Forelimb muscle (tissue), 1 donor: ENCODE measurements around the gene ARHGAP23. TPM values are rescaled to one million over a fixed set of nuclear protein-coding genes. Genes with fewer than 3 reads are reported as not detected.

ENCODE experiments used
- DNase-seq: peaks from one replicate; pipeline ENCODE4 v3.0.0-alpha.2; 2013; ENCODE audit warnings: low read depth
- polyA plus RNA-seq: library from polyadenylated mRNA; unstranded; fragments of 120-200 nt; gene quantifications from one replicate; pipeline ENCODE4 v1.2.1, GENCODE V29; 2013; ENCODE audit not compliant: insufficient read length

Gene ARHGAP23
- polyA plus RNA-seq, 1 donor, result 25.1 TPM

DNA sequence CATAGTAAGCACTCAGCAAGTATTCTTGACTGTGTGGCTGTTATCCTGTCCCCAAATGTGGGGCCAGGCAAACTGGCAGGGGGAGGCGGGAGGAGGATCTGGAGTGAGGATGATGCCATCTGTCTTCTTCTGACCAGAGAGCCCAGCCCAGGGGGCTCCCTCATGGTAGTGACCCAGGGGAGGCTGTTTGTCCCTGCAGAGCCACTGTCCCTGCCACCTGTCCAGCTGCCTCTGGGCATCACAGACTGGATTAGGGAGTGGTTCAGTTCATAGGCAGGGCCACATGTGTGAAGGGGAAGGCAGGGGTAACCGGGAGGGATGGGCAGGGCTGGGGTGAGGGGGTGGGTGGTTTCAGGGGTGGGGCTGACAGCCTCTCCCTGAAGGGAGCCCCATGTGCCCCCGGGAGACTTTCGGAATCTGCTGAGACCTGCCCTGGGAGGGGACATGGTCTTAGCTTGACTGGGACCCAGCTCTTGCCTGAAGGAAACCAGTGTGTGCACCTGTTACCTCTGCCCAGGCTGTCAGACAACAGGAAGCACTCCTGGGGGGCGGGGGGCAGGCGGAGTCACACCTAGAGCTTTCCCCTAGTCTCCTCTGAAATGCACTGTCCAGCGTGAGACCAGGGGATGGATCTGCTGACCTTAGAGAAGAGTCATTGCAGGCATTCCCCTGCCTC is 15.2 kb downstream of the ARHGAP23 start:
- no peak for DNase-seq

DNA sequence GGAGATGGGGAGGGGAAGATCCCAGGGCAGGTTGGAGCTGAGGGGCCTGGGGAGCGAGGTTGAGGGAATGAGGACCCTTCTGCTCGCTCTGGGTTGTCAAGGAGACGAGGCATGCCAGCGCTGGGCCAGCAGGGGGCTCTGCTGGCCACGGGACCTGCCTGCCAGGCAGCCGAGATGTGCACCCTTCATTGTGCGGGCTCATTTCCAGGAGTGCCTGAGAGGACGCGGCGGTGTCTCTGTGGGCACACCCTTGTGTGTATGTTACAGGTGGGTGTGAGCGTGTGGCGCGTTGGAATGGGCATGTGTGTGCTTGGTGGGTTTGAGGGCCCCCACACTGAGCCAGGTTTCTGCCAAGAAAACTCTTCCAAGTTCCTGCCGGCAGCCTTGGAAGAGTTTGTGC is 15.9 kb downstream of the ARHGAP23 start:
- DNase-seq, result no peak

DNA sequence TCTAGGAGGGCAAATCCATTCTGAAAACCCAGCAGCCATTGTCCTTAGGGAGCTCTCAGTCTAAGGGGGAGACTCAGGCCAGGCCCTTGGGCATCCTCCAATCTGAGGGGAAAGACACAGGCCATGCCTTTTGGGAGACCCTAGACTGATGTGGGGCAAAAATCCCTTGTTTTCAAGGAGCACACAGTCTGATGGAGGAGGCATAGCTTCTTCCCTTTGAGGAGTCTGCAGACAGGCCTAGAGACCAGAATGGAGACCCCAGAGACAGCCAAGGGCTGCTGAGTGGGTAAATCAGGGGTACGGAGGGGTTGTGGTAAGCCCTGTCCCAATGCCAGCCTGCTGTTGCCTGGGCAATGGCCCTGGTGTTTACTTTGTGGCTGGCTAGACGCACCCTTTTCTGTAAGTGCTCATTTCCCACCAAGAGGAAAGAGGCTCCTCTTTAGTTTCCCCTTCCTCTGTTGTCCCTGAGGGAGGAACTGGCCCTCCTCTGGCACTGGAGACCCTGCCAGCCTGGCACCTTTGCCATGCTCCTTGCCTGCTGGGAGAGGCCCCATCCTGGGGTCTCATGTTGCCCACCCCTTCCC is 19.3 kb downstream of the ARHGAP23 start:
- no peak for DNase-seq

DNA sequence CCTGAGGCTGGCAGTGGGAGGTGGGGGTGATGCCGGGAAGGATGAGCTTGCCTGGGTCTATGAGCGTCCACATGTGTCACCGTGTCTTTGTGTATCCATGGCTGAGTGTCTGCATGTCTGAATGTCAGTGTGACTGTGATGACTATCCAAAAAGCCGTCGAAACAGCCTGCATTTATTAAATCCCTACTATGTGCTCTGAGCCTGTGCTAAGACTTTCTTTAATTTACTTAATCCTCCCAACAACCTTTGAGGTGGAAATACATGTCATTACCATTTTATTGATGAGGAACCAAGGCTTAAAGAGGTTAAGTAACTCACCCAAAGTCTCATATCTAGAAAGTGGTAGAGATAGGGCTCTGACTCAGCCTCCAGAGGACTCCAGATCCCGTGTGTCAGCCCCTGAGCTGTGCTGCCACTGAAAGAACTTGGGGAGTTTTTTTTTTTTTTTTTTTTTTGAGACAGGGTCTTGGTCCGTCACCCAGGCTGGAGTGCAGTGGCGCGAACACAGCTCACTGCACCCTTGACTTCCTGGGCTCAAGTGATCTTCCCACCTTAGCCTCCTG is 20.0 kb downstream of the ARHGAP23 start:
- DNase-seq, result no peak

DNA sequence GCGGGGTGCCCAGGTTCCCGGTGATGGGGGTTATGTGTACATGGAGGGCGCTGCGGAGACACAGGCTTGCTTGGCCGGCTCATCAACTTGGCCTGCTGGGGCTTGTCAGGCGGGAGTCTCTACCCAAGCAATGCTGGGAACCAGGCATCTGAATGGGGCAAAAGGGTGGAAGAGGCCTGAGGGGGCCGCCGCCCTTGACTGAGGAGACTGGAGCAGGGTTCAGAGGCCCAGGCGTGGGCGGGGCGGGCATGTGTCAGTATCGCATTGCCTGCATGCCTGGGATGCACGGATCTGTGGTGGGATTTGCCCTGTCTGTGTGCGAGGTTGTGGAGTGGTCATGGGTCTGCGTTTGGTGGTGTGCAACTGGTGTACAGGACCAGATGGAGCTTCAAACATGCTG is 21.1 kb downstream of the ARHGAP23 start:
- DNase-seq, result no peak

DNA sequence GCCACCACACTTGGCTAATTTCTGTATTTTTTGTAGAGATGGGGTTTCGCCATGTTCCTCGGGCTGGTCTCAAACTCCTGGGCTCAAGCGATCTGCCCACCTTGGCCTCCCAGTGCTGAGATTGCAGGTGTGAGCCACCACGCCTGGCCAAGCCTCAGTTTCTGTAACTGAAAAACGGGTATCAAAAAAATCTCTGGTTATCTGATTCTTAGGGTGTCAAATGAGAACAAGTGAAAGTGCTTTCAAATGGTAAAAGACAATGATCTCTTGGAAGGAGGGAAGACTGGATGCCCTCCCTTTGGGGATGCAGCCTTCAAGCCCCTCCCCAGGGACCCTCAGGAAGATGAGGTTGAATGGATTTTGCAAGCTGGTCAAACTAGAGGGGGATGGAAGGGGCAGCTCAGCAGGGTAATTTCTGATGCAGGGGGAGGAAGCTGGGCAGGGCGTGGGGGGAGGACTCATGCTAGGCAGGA is 22.3 kb downstream of the ARHGAP23 start:
- DNase-seq, result no peak

DNA sequence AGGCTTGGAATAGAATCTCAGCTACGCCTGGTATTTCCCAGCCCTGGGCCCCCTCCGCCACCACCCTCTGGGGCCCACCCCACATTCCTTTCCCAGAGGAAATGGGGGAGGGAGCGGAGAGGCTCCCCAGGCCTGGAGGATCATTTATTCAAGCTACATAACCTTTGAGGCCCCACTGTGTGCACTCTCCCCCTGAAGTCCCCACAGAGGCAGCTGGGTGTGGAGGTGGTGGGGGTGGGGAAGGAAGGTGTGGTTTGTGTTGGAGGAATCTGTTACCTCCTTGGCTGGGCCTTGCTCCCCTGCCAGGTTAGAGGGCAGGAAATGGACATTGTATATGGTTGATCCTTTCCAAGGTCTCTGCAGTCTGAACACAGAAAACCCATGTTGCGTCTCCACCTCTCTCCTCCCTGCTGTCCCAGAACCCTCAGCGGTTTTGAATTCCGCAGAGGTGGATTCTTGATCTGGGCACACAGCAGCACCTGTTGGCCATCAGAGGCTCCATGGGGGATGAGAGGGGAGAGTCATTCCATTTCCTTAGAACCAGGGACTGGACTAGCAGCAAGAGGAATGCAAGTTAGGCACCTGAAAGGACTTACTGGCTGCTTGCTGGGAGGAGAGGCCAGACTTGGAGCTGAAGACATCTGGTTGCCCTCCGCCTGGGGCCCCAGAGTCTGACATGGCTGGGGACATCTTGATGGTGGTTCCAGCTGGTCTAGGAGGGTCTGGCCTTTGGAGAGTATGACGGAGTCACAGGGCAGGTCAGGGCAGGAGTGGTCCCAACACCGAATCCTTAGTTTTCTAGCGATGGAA is 23.0 kb downstream of the ARHGAP23 start:
- DNase-seq, result no peak

DNA sequence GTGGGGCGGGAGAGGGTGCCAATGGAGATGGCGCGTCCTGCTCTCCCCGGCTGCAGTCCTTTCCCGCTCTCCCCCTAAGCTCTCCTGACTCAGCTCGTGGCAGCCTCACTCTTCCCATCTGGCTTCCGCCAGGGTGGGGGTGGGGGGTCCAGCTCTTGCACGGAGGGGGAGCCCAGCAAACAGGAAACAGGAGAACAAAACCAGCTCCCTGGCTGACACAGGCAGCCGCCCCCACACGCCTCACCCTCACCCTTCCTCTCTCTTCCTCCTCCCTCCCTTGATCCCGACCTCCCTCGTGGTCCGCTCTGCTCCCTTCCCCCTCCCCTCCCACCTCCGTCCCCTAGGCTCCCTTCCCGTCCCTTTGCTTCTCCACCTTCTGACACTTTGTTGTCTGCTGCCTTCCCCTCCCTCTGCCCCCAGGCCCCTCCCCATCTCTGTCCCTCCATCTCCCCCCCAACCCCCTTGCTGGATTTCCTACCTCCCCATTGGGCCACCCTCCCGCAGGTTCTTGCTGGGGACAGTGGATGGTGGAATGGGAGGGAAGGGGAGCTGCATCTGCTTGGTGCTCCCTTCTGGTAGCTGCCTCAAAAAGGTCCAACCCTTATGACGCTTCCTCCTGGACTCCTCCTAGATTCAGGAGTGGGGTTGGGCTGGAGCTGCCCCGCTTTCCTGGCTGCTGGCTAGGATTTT is 23.7 kb downstream of the ARHGAP23 start:
- DNase-seq, result no peak

DNA sequence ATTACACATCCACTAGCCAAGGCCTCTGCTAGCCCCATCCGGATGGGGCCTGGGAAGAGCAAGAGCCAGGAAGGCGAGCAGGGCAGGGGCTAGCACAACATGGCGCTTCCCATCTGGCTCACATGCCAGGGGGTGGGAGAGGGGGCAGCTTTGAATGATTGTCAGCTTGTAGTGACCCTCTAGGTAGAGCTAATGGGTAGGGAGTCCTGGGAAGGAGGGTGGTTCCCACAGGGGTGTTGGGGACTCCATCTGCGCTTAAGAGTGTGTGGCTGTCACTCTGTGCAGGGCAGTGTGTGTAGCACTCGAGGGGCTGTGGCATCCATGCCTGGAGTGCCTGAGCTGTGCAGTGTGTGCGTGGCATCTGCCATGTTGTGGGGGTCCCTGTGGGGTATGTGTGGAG is 24.5 kb downstream of the ARHGAP23 start:
- DNase-seq, result no peak

DNA sequence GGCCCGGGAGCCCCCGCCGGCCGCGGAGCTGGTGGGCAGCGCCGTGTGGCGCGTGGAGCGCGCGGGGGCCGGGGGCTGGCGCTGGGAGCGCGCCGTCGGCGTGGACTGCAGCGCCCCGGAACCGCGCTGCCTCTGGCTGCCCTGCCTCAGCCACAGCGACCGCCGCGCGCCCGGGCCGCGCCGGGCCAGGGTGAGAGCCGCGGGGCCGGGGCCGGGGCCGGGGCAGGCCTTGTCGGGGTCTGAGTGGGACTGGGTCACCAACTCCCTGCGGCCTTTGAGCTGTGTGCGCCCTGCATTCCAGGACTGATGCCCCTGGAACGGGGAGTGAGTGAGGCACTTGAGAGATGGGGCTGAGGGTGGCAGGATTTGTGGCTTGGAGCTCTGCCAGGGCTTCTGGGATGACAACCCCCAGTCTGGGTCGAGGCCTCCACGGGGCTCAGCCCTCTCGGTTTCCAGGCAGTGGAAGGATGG is 25.7 kb downstream of the ARHGAP23 start:
- no peak for DNase-seq

DNA sequence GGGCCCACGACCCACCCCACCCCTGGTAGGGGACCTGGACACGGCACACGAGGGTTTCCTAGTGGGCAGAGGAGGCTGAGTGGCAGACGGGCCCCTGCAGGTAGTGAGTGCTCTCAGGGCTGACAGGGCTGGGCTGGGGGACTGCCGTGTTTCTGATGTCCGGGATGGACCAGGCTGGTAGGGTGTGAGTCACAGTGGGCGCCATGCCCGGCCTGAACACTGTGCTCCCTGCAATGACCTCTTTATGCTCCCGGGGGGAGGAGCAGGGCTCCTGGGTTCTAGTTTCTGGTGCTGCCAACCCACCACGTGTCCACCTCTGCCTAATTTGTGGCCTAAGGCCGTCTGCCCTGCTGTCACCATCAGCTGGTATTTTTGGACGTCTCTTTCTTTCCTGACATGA is 26.3 kb downstream of the ARHGAP23 start:
- DNase-seq, result no peak

DNA sequence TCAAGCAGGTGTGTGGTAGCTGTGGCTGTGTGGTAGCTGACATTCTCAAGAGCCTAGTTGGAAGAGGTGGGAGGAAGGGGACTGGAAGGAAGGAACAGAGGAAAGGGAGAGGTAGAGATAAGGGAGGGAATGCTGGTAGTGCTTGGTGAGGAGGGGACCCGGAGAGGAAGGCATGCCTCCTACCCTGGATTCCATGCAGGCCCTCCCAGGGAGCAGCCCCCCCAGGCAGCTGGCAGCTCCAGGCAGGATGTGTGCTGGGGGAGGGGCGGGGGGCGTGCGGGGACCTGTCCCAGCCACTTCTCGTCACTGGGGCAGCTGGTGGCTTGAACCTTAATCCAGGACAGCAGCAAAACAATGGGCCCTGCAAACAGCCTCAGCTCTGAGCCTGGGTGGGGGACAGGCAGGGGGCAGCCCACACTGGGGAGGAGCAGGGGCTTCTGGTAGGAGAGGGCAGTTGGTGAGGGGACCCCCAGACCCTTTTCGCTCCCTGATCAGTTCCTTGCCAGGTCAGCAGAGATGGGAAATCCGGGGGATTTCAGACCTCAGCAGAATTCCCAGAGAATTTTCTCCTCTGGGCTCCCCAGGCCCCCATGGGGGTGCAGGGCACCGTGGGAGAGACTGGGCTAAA is 27.1 kb downstream of the ARHGAP23 start:
- DNase-seq, result no peak

DNA sequence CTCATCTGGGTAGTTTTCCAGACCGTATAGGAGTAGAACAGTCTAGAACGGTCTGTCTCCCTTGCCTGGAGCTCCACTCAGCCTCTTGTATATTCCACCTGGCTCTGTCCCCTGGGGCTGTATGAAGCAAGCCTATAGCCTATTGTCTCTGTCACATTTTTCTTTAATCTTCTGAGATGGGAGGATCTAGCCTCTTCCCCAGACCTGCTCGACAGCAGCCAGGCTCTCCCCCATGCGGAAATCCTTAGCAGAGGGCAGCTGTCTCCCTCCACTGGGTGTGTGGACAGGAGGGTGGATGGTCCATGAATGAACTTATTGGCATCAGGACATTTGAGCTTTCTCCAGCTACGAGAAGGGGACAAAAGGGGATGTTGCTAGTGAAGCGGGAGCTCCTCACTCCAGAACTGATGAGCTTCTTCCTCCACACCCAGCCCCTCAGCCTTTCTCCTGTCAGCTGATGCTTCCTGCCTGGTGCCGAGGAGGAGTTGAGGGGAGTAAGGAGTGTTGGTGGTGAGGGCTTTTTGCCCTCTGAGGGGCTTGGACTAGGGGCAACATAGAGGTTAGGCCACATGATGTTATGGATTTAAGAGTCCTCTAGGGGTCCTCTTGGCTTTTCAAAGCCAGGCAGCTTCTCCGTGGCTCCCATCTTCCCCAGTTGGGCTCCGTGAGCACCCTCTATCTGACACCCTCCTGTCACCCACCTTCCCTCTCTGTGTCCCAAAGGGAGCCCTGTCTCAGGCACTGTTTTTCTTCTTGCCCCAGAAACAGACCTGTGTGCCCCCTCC is 28.0 kb downstream of the ARHGAP23 start:
- no peak for DNase-seq

DNA sequence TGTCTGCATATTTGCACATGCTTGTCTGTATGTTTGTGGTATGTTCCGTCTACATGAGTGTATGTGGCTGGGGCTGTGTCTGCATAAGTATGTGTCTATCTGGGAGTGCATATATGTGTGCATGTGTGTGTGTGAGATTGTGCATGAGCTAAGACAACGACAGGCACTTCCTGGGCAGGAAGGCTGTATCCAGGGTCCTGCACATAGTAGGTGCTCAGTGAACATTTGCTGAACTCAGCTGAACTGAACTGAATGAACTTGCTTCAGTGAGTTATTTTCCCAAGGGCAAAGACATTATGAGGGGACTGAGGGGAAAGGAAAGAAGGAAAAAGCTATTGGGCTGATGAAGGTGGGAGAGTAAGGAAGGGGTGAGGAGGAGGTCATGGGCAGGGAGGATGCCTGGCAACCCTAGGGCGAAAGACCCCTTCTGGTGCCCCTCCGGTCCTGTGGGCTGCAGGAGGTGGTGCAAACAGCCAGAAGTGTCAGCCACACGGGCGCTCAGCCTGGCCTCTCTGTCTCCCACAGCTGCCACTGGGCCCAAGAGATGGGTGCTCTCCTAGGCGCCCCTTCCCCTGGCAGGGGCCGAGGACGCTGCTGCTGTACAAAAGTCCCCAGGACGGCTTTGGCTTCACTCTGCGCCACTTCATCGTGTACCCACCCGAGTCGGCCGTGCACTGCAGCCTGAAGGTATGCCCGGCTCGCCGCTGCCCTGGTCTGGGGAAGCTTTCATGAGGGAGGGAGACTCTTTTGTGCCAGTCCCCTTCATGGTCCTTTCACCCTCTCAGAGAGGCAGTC is 29.5 kb downstream of the ARHGAP23 start:
- no peak for DNase-seq

DNA sequence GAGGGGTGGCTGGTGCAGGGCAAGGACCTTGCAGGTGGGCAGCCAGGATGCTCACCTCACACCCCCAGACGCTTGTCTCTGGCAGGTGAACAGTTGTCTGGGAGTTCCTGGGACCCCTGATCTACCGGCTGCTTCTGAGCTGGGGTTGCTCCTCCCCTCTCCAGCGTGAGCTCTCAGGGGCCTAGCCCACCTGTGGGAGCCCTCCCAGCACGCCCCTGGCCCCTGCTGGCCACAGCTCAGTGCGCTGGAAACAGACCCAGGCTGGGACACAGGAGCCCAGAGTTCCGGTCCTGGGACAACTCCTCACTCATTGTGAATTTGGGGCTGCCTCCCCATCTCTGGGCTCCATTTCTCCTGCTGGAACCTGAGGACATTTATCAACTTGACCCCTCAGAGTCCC is 30.3 kb downstream of the ARHGAP23 start:
- DNase-seq, result no peak

DNA sequence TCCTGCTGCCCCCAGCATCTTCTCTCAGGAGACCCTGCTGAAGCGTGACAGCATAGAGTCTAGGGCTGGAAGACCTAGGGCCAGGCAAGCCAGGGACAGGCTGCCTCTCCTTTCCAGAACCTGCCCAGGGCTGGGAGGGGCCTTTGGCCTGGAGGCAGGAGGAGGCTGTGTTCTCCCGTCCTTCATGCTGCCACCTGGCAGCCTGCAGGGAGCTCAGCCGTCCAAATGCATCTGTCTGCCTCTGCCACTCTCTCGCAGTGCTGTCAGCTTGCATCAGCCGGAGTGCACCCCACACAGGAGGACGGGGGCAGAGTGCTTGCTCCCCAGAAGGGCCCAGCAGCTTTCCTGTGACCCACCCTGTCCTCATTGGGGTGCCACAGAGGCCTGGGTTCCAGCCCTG is 31.3 kb downstream of the ARHGAP23 start:
- DNase-seq, result no peak

DNA sequence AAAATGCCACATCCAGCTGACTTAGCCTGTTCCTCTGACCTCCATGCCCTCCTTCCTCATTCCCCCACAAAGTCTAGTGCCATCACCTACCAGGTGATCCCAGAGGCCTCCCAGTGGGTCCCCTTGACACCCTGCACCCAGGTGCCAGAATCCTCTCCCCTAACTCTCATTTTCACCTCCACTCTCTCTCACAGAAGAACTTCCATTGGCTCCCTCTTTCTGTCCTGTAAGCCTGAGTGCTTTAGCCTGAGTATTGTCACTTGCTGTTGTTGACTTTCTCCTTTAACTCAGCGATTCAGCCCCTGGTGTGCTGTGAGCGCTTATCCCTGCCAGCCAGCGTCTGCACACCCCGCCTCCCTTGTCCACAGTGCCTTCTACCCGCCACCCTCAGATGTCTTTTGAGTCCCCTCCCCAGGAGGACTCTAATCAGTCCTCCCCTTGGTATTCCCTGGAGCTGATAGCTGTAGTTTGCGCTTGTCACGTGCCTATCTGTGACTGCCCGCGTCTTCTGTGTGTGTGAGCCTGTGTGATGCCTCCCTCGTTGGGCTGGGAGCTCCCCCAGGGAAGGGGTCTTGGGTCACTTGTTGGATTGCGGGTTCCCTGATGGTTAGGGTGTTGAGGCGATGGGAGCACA is 31.9 kb downstream of the ARHGAP23 start:
- no peak for DNase-seq

DNA sequence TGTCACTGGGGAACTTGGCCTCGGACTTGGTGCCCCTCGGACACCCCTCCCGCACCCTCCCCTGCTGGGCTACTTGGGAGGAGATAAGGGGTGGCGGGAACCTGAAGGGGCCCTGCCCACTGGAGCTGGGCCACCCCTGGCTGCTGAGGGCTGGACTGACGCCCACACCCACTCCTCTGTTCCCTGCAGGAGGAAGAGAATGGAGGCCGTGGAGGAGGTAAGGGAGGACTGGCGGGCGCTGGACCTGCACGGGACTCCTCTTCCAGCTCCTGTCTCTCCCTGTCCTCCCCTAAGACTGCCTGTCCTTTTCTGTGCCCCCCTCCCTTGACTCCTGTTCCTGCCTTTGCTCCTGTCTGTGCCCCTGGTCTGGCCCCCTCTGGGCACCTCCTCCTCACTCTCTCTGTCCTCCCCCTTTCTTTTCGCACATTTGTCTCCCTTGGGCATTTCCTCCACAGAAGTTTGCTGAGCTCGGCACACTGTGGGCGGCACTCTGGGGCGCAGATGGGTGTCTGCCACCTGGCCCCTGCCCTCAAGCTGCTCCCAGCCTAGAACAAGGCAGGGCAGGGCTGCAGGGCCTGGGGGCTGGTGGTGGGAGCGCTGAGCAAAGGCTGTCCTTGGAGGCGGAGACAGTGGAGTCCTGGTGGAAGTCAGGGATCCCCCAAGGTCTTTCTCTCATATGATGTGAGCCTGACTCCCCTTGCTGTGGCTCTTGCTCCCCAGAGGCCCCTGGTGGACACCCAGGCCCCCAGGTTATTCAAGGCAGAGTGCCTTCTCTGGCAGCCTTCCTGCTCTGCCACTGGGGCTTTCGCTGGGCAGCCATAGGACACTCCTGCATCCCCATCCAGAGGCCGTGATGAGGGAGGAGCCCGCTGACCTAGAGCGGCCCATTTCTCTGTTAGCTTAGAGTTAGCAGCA is 32.7 kb downstream of the ARHGAP23 start:
- no peak for DNase-seq
